Nephron (organoid): Measurements from ENCODE around the gene KCNS3.

Experiments used
- H3K27ac Mint-ChIP-seq, 3 experiments: 2 replicates each; pipeline ENCODE4 v1.8.0; 2020; ENCODE audit warnings: mixed read lengths in 3 of 3, mild to moderate bottlenecking in 2 of 3, moderate library complexity in 1 of 3
- H3K27me3 Mint-ChIP-seq: 2 replicates; pipeline ENCODE4 v1.8.0; 2021; ENCODE audit warnings: low read depth, mild to moderate bottlenecking, moderate library complexity, mixed read lengths
- H3K36me3 Mint-ChIP-seq: 2 replicates; pipeline ENCODE4 v1.8.0; 2020; ENCODE audit warnings: low read depth, mixed read lengths
- H3K4me1 Mint-ChIP-seq: 2 replicates; pipeline ENCODE4 v1.8.0; 2020; ENCODE audit warnings: mixed read lengths
- H3K4me3 Mint-ChIP-seq, 3 experiments: 2 replicates each; pipeline ENCODE4 v1.8.0; 2020; ENCODE audit warnings: mild to moderate bottlenecking in 3 of 3, mixed read lengths in 3 of 3, moderate library complexity in 2 of 3
- H3K9me3 Mint-ChIP-seq: 2 replicates; pipeline ENCODE4 v1.8.0; 2020; ENCODE audit warnings: mixed read lengths
- TF ChIP-seq, protein P1 (sequence below), 3 experiments: fragments of 200-600 bp; sonication (generic); IDR thresholded peaks; one replicate each; pipeline ENCODE4 v1.5.0; 2021; ENCODE audit warnings: antibody characterized with exemption in 3 of 3; ENCODE audit not compliant: unreplicated experiment in 3 of 3

KCNS3 gene, protein sequence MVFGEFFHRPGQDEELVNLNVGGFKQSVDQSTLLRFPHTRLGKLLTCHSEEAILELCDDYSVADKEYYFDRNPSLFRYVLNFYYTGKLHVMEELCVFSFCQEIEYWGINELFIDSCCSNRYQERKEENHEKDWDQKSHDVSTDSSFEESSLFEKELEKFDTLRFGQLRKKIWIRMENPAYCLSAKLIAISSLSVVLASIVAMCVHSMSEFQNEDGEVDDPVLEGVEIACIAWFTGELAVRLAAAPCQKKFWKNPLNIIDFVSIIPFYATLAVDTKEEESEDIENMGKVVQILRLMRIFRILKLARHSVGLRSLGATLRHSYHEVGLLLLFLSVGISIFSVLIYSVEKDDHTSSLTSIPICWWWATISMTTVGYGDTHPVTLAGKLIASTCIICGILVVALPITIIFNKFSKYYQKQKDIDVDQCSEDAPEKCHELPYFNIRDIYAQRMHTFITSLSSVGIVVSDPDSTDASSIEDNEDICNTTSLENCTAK

DNA sequence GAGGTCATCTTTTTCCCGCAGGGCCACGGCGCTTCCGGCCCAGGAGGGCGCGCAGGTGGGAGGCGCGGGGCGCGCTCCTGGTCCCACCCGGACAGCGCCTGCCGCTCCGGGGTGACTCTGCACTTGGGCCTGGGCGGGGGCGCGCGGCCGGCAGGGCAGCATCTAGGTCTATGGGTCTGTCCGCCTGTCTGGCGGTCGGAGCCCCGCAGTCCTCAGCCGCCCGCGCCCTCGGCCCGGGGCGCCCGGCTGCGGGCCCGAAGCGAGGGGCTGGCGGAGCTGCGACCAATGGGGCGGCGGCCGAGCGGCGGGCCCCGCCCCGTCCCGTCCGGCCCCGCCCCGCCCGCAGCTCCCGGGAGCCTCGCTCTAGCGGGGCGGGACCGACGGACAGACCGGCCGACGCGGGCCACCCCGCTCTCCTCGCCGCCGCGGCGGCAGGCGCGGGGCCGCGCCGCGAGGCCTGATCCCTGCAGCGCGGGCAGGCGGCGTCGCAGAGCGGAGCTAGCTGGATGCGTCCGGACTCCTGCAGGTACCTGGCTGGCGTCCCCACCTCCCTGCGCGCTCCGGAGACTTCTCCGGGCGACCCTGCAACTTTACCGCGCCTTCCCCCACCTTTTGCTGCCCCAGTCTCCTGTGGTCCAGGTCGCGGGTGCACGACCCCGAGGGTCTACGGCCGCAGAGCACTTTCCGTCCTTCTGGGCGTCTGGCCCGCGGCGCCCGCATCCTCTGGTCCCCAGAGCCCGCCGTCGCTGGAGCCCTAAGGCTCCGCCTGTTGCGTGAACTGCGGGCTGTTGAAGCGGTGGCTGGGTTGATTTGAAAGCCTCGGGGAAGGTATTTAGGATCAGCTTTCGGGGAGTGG is at the start of gene KCNS3:
Gene KCNS3, plus strand, starts transcription at position 387 of the 856 bp plus-strand sequence. CDS start 52,342 bp downstream, outside the sequence.
- TF ChIP-seq, protein P1, sequence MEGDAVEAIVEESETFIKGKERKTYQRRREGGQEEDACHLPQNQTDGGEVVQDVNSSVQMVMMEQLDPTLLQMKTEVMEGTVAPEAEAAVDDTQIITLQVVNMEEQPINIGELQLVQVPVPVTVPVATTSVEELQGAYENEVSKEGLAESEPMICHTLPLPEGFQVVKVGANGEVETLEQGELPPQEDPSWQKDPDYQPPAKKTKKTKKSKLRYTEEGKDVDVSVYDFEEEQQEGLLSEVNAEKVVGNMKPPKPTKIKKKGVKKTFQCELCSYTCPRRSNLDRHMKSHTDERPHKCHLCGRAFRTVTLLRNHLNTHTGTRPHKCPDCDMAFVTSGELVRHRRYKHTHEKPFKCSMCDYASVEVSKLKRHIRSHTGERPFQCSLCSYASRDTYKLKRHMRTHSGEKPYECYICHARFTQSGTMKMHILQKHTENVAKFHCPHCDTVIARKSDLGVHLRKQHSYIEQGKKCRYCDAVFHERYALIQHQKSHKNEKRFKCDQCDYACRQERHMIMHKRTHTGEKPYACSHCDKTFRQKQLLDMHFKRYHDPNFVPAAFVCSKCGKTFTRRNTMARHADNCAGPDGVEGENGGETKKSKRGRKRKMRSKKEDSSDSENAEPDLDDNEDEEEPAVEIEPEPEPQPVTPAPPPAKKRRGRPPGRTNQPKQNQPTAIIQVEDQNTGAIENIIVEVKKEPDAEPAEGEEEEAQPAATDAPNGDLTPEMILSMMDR (IDR thresholded peaks at IDR 0.05; ENCODE audit: unreplicated experiment in 3 of 3), result no peak
- H3K27ac Mint-ChIP-seq, result no peak within 1 kb of the TSS
- H3K36me3 Mint-ChIP-seq, result no peaks in the 10 kb centered on the region
- H3K4me3 Mint-ChIP-seq, result peak within 1 kb of the TSS; percentile 82 to 89 (median 87)
- peaks cover 84% of the 10 kb centered on the region for H3K27me3 Mint-ChIP-seq
- peaks cover 9% of the 10 kb centered on the region for H3K4me1 Mint-ChIP-seq
- H3K9me3 Mint-ChIP-seq, result no peaks in the 10 kb centered on the region

DNA sequence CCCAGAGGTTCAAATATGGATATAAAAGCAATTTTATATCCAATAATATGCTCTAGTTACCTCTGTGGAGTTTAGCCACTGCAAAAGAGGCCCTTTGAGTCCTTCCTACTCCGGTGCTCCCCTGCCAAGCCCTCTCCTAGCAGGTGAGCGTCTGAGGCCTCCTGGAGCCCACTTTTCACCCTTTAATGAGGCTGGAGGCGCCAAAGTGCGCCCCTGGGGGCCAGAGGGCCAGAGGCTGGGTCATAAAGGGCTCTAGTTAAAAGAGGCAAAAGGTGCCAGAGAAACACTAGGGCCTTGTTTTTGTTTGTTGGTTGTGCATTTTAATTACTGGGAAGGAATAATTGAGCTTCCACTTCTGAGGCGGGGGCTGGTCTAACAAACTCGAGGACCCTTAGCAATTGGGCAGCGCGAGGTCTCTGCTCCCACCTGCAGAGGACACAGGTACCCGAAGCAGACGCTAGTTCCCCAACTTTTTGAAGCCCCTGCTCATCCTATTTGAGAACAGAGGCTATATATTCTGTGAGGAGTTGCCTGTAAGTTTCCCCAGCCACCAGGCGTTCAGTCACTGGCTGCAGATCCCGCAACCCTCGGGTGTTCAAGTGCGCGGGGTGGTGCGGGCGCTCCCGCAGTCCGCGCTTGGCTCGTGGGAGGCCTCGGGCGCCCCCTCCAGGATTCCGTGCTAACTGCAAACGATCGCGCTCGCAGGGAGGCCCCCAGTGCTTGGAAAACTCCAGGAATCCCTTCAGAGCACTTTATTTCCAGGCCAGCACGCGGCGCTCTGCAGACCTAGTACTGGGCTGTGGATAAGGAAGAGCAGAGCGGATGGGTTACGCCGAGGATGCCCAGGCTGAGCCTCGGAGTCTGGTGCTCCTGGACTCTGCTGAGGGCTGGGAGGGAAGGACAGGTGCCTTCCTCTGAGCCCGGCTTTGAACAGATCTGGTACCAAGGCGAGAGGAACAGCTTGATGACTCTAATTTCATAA is 48.1 kb upstream of the KCNS3 start:
- Mint-ChIP-seq H3K4me3 (peak overlapping the region; percentile 51 to 57 (median 57)), H3K4me1 (peaks cover 6% of the 10 kb centered on the region), H3K27me3 (peaks cover 28% of the 10 kb centered on the region), H3K36me3 (no peaks in the 10 kb centered on the region), H3K27ac (no peak overlapping the region), H3K9me3 (no peaks in the 10 kb centered on the region)
- TF ChIP-seq, protein P1 (IDR thresholded peaks at IDR 0.05; ENCODE audit: unreplicated experiment in 3 of 3), result peak; percentile 89 to 93 (median 90)

DNA sequence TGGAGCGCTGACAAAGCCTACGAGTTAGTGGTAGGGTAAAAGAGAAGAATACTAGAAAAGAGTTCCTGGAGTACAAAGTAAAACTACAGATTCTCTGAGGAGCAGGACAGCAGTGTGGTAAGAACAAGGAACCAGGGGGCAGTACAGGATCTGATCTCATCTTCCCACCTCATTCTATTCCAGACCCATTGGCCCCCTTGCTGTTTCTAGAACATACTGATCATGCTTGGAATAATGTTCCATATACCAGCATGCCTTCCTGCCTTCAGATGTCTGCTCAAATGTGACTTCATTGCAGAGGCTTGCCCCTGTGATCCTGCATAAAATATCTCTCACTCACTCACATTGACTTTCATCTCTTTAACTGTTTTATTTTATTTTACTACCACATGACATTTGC is 43.0 kb upstream of the KCNS3 start:
- peaks cover 8% of the 10 kb centered on the region for H3K27me3 Mint-ChIP-seq
- no peak overlapping the region for H3K4me3 Mint-ChIP-seq
- TF ChIP-seq, protein P1 (IDR thresholded peaks at IDR 0.05; ENCODE audit: unreplicated experiment in 3 of 3), result no peak
- no peak overlapping the region for H3K27ac Mint-ChIP-seq
- H3K4me1 Mint-ChIP-seq, result peaks cover 16% of the 10 kb centered on the region
- H3K9me3 Mint-ChIP-seq, result no peaks in the 10 kb centered on the region
- no peaks in the 10 kb centered on the region for H3K36me3 Mint-ChIP-seq

DNA sequence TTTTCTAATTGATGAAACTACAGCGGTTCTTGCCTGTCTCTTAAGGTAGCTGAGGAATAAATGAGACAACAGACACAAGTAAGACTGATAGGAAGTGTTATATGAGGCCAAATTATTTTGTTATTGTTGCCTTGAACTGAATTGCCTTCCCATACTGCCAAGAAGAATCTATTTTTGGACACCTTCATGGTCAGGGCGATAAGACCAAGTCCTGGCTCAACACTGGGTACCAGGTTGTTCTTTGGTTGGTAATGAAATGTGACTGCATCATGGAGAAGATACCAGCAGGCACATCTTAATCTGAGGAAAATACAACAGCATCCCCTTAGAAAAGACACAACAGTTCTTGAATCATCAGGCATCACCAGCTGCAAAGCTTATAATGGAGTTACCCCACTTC is 38.5 kb upstream of the KCNS3 start:
- H3K27ac Mint-ChIP-seq, result peak overlapping the region in 1 of 3 experiments; percentile 31
- H3K36me3 Mint-ChIP-seq, result no peaks in the 10 kb centered on the region
- peaks cover 4% of the 10 kb centered on the region for H3K27me3 Mint-ChIP-seq
- H3K4me3 Mint-ChIP-seq, result no peak overlapping the region
- TF ChIP-seq, protein P1 (IDR thresholded peaks at IDR 0.05; ENCODE audit: unreplicated experiment in 3 of 3), result no peak
- peaks cover 18% of the 10 kb centered on the region for H3K4me1 Mint-ChIP-seq
- no peaks in the 10 kb centered on the region for H3K9me3 Mint-ChIP-seq

DNA sequence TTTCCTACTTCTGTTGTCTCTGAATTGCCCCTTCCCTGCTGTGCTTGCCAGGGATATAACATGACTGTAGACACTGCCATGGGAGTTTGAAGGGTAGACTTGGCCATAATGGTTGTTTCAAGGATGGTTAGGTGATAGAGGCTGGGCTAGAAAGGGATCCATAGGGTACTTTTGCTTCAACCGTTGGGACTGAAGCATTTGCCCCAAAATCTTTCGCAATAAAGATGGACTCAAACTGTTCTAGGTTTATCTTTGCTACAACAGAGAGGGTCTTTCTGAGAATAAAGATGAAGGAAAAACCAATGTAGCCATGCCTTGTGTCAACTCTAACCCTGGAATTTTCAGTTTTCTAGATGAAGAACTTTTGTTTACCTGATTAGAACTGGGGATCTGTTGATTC is 35.0 kb upstream of the KCNS3 start:
- H3K27me3 Mint-ChIP-seq, result peaks cover 8% of the 10 kb centered on the region
- H3K27ac Mint-ChIP-seq, result no peak overlapping the region
- TF ChIP-seq, protein P1 (IDR thresholded peaks at IDR 0.05; ENCODE audit: unreplicated experiment in 3 of 3), result no peak
- no peaks in the 10 kb centered on the region for H3K36me3 Mint-ChIP-seq
- peaks cover 18% of the 10 kb centered on the region for H3K4me1 Mint-ChIP-seq
- no peaks in the 10 kb centered on the region for H3K9me3 Mint-ChIP-seq
- no peak overlapping the region for H3K4me3 Mint-ChIP-seq
